ENCODE data around the gene SPCS1.

DNA sequence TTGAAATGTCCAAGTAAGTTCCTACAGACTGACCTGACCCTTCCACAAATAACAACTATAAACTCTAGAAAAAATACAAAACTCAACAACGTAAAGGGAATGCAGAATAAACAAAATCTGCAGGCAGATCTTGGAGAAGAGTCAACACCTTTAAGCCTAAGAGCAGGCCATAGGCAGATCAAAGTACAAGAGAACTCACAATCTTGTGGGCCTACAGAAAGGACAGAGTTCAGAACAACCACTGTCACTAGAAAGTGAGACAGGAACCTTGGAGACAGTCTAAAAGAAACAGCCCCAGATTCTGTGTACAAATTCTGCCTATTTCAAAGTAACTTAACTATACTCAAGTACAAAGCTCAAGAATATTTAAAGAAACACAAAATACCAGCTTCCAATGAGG, 33.8 kb downstream of the SPCS1 start:
- no peak for TF ChIP-seq CTCF (IDR thresholded peaks at IDR 0.05; ENCODE audit: low read depth, low read length)
- no peak for TF ChIP-seq EZH2phosphoT487 (IDR thresholded peaks at IDR 0.05; ENCODE audit: low read depth)

Measured in OCI-LY3 (cell line).